K562 (cell line): Measurements from ENCODE around the gene ARHGEF17. TPM values are rescaled to one million over a fixed set of nuclear protein-coding genes. Genes with fewer than 3 reads are reported as not detected.

Experiments
- CREB3L1 ChIP-seq: fragments of 450-650 bp; IDR thresholded peaks from 2 replicates; pipeline ENCODE4 v1.6.1; 2014; ENCODE audit warnings: low read depth, mild to moderate bottlenecking, moderate library complexity, borderline replicate concordance
- KDM1A ChIP-seq, 2 experiments: fragments of 450-650 bp; IDR thresholded peaks; 2 replicates each; pipeline ENCODE4 v1.6.1; 2016; ENCODE audit warnings: mild to moderate bottlenecking in 2 of 2
- L3MBTL2 ChIP-seq: fragments of 450-650 bp; IDR thresholded peaks from 2 replicates; pipeline ENCODE4 v1.6.1; 2016; ENCODE audit warnings: mild to moderate bottlenecking, moderate library complexity
- MLLT1 ChIP-seq, 2 experiments: fragments of 450-650 bp; IDR thresholded peaks; 2 replicates each; pipeline ENCODE4 v1.6.1; 2016
- MYNN ChIP-seq, 2 experiments: sonication (generic); formaldehyde crosslinking in 1 of 2; IDR thresholded peaks; 2 replicates each; pipeline versions ENCODE4 v1.5.0 to v1.6.1; 2016 to 2020; ENCODE audit warnings: antibody characterized with exemption in 1 of 2, missing genetic modification reagents in 1 of 2
- SIN3A ChIP-seq, 2 experiments: fragments of 150-350 bp in 1 of 2; IDR thresholded peaks; 2 replicates each; pipeline ENCODE4 v1.6.1; 2011 to 2016; ENCODE audit warnings: borderline replicate concordance in 2 of 2, low read depth in 2 of 2, low read length in 2 of 2, mild to moderate bottlenecking in 2 of 2, moderate library complexity in 2 of 2; ENCODE audit not compliant: control insufficient read depth in 1 of 2
- TEAD4 ChIP-seq, 2 experiments: sonication (generic) in 1 of 2; formaldehyde crosslinking in 1 of 2; IDR thresholded peaks; 2 replicates each; pipeline versions ENCODE4 v1.6.1 to v1.8.0; 2012 to 2022; ENCODE audit warnings: borderline replicate concordance in 1 of 2, inconsistent platforms in 1 of 2, low read length in 1 of 2, mild to moderate bottlenecking in 1 of 2, missing genetic modification reagents in 1 of 2
- ZBTB11 ChIP-seq, 3 experiments: fragments of 200-800 bp in 1 of 3; fragments of 250-450 bp in 1 of 3; fragments of 450-650 bp in 1 of 3; sonication (Bioruptor Pico) in 1 of 3; sonication (Bioruptor generic) in 1 of 3; formaldehyde crosslinking in 1 of 3; IDR thresholded peaks; 2 replicates each; pipeline versions ENCODE4 v1.6.1 to v1.8.0; 2016 to 2022; ENCODE audit warnings: mild to moderate bottlenecking in 2 of 3, missing genetic modification characterization in 2 of 3, missing compliant biosample characterization in 1 of 3, moderate library complexity in 1 of 3
- polyA plus RNA-seq, 8 experiments: library from polyadenylated mRNA; depleted of rRNA in 4 of 8; stranded (reverse) in 5 of 8; unstranded in 3 of 8; fragments of >200 nt; fragmentation: Nextera tagmentation in 2 of 8; fragmentation: Illumina TruSeq in 1 of 8; extraction: Ambion mirVana in 2 of 8; extraction: Trizol in 1 of 8; gene quantifications; 2 replicates each; pipeline versions ENCODE4 v1.2.1 to v1.2.3, GENCODE V29; 2011 to 2014; ENCODE audit warnings: inconsistent platforms in 1 of 8, missing spikeins in 1 of 8
- total RNA-seq, 7 experiments: library from RNA; depleted of rRNA in 6 of 7; stranded (reverse); fragments of >200 nt in 6 of 7; fragmentation: Illumina TruSeq in 2 of 7; extraction: Trizol in 2 of 7; gene quantifications; 2 replicates each; pipeline versions ENCODE4 v1.2.1 to v1.2.3, GENCODE V29; 2011 to 2021; ENCODE audit warnings: low replicate concordance in 1 of 7

ARHGEF17 gene
- total and polyA plus RNA-seq, 9 of the 15 experiments (the other 6 are each of a cell fraction or from before 2014, with no cell fraction given), result 0.04 to 0.68 (median 0.10) TPM; not detected in 2

GRCh38 chr11:73335204-73335923 is 27.3 kb downstream of the ARHGEF17 start (continued):
- no peak for TF ChIP-seq MYNN (IDR thresholded peaks at IDR 0.05)
- no peak for TF ChIP-seq MYNN (CRISPR knock-in tag; IDR thresholded peaks at IDR 0.05)
- no peak for TF ChIP-seq ZBTB11 (CRISPR knock-in tag; IDR thresholded peaks at IDR 0.05)
- no peak for TF ChIP-seq CREB3L1
- no peak for TF ChIP-seq TEAD4 (IDR thresholded peaks at IDR 0.05; ENCODE audit: low read length)
- TF ChIP-seq TEAD4 (CRISPR knock-in tag; IDR thresholded peaks at IDR 0.05; ENCODE audit: borderline replicate concordance), result no peak
- 0 out of 4 replicates have a peak, but pooled peaks of 1 of the 2 experiments have one; percentile 27 for TF ChIP-seq MLLT1 (IDR thresholded peaks at IDR 0.05)
- TF ChIP-seq KDM1A (IDR thresholded peaks at IDR 0.05), result no peak
- peak; percentile 22; the same call in 1 of the 2 replicates for TF ChIP-seq L3MBTL2
- no peak for TF ChIP-seq SIN3A (IDR thresholded peaks at IDR 0.05; ENCODE audit: borderline replicate concordance in 2 of 2, control insufficient read depth in 1 of 2, low read depth in 2 of 2, low read length in 2 of 2)
